IMR-90 (cell line): ENCODE data around the gene EEF1AKMT2. TPM values are rescaled to one million over a fixed set of nuclear protein-coding genes. Genes with fewer than 3 reads are reported as not detected.

ENCODE experiments used
- ATAC-seq: fragments of 200-7000 bp; cut with Tn5 transposase; 2 replicates; pipeline ENCODE4 v1.9.1; 2020; ENCODE audit warnings: low read depth, mild to moderate bottlenecking, moderate library complexity
- BruUV-seq: library from RNA; stranded (reverse); fragments of 400-500 nt; replicated peaks from 2 replicates; lab custom pipeline; 2021; lab: Mats Ljungman, UMichigan
- CTCF ChIA-PET: fragments of 300-600 bp; formaldehyde crosslinking; extraction: SDS; loops from one replicate; lab custom pipeline; 2021; ENCODE audit warnings: antibody characterized with exemption; lab: Yijun Ruan, JAX
- POLR2A ChIA-PET: fragments of 300-600 bp; sonication (Branson Sonifier 250); formaldehyde crosslinking; loops from one replicate; lab custom pipeline; 2022; ENCODE audit warnings: antibody characterized with exemption; ENCODE audit not compliant: unreplicated experiment; lab: Charles Lee
- DNase-seq: peaks from one replicate; pipeline ENCODE4 v3.0.0; 2013
- H2AFZ ChIP-seq: replicated peaks from 2 replicates; pipeline ENCODE3; 2013; ENCODE audit warnings: low read length, mild to moderate bottlenecking; ENCODE audit not compliant: poor library complexity
- H2AK5ac ChIP-seq: 2 replicates; pipeline ENCODE4 v1.6.1; 2013; ENCODE audit warnings: low read depth, low read length, inconsistent platforms
- H2AK9ac ChIP-seq: replicated peaks from 2 replicates; pipeline ENCODE3; 2013; ENCODE audit warnings: mild to moderate bottlenecking, low read depth, low read length, moderate library complexity; ENCODE audit not compliant: poor library complexity
- H2BK120ac ChIP-seq: 2 replicates; pipeline ENCODE4 v1.6.1; 2013; ENCODE audit warnings: low read depth, low read length, inconsistent platforms
- H2BK15ac ChIP-seq: 3 replicates; pipeline ENCODE4 v1.6.1; 2013; ENCODE audit warnings: low read depth, low read length, inconsistent platforms
- H2BK20ac ChIP-seq: 2 replicates; pipeline ENCODE4 v1.6.1; 2013; ENCODE audit warnings: low read depth, mild to moderate bottlenecking, inconsistent platforms, low read length, moderate library complexity
- H2BK5ac ChIP-seq: 2 replicates; pipeline ENCODE4 v1.6.1; 2013; ENCODE audit warnings: mild to moderate bottlenecking, low read depth, low read length, inconsistent platforms; ENCODE audit not compliant: poor library complexity, severe bottlenecking
- H3K14ac ChIP-seq: replicated peaks from 2 replicates; pipeline ENCODE4 v1.6.1; 2013; ENCODE audit warnings: low read depth, low read length, inconsistent platforms
- H3K18ac ChIP-seq: 2 replicates; pipeline ENCODE4 v1.6.1; 2013; ENCODE audit warnings: low read depth, low read length, control low read depth
- H3K23ac ChIP-seq: 2 replicates; pipeline ENCODE4 v1.6.1; 2013; ENCODE audit warnings: low read depth, low read length, inconsistent platforms
- H3K27ac ChIP-seq: 2 replicates; pipeline ENCODE4 v1.5.1; 2013; ENCODE audit warnings: mild to moderate bottlenecking, control low read depth, low read length; ENCODE audit not compliant: insufficient read depth
- H3K27me3 ChIP-seq: 2 replicates; pipeline ENCODE4 v1.6.1; 2013; ENCODE audit warnings: low read length; ENCODE audit not compliant: control insufficient read depth, insufficient read depth
- H3K36me3 ChIP-seq: 2 replicates; pipeline ENCODE4 v1.6.1; 2013; ENCODE audit warnings: low read length, mixed read lengths; ENCODE audit not compliant: control insufficient read depth, insufficient read depth
- H3K4ac ChIP-seq: 2 replicates; pipeline ENCODE4 v1.6.1; 2013; ENCODE audit warnings: low read depth, low read length, inconsistent platforms
- H3K4me1 ChIP-seq: 2 replicates; pipeline ENCODE4 v1.6.1; 2013; ENCODE audit warnings: low read length, mixed read lengths; ENCODE audit not compliant: control insufficient read depth, insufficient read depth
- H3K4me2 ChIP-seq: 2 replicates; pipeline ENCODE4 v1.6.1; 2013; ENCODE audit warnings: low read depth, mild to moderate bottlenecking, control low read depth, low read length, moderate library complexity
- H3K4me3 ChIP-seq: 2 replicates; pipeline ENCODE4 v1.5.1; 2013; ENCODE audit warnings: low read depth, mild to moderate bottlenecking, control low read depth, low read length, moderate library complexity; ENCODE audit not compliant: insufficient read depth
- H3K56ac ChIP-seq: 2 replicates; pipeline ENCODE4 v1.6.1; 2013; ENCODE audit warnings: low read length, inconsistent platforms; ENCODE audit not compliant: insufficient read depth; ENCODE audit errors: extremely low read depth
- H3K79me1 ChIP-seq, 2 experiments: 2 replicates each; pipeline ENCODE4 v1.6.1; 2013; ENCODE audit warnings: low read length in 2 of 2, inconsistent platforms in 1 of 2, low read depth in 1 of 2
- H3K9ac ChIP-seq: 2 replicates; pipeline ENCODE4 v1.6.1; 2013; ENCODE audit warnings: low read depth, low read length, control low read depth
- H3K9me1 ChIP-seq: 2 replicates; pipeline ENCODE4 v1.6.1; 2013; ENCODE audit warnings: low read length, inconsistent platforms; ENCODE audit not compliant: insufficient read depth
- H3K9me3 ChIP-seq: 2 replicates; pipeline ENCODE4 v1.6.1; 2013; ENCODE audit warnings: low read length; ENCODE audit not compliant: control insufficient read depth, insufficient read depth
- H4K20me1 ChIP-seq: 2 replicates; pipeline ENCODE4 v1.6.1; 2013; ENCODE audit warnings: low read length, inconsistent platforms; ENCODE audit not compliant: insufficient read depth
- H4K5ac ChIP-seq: 2 replicates; pipeline ENCODE4 v1.6.1; 2013; ENCODE audit warnings: mild to moderate bottlenecking, low read depth, low read length, control low read depth
- H4K8ac ChIP-seq, 2 experiments: 2 replicates each; pipeline ENCODE4 v1.6.1; 2013; ENCODE audit warnings: low read depth in 2 of 2, low read length in 2 of 2, control low read depth in 1 of 2, inconsistent platforms in 1 of 2
- H4K91ac ChIP-seq: 2 replicates; pipeline ENCODE4 v1.6.1; 2013; ENCODE audit warnings: low read depth, low read length, inconsistent platforms; ENCODE audit not compliant: insufficient read depth
- BHLHE40 ChIP-seq: fragments of 150-350 bp; IDR thresholded peaks from 2 replicates; pipeline ENCODE4 v1.6.1; 2016; ENCODE audit warnings: mild to moderate bottlenecking, low read depth, low read length
- CEBPB ChIP-seq: IDR thresholded peaks from 2 replicates; pipeline ENCODE4 v1.6.1; 2012; ENCODE audit warnings: low read depth, low read length, improper control_type of control experiment
- CHD1 ChIP-seq: IDR thresholded peaks from 2 replicates; pipeline ENCODE4 v1.6.1; 2012; ENCODE audit warnings: low read depth, low read length, improper control_type of control experiment
- FOS ChIP-seq: fragments of 150-350 bp; IDR thresholded peaks from 2 replicates; pipeline ENCODE4 v1.6.1; 2016; ENCODE audit warnings: low read depth, low read length
- MAFK ChIP-seq: IDR thresholded peaks from 2 replicates; pipeline ENCODE4 v1.6.1; 2012; ENCODE audit warnings: low read depth, low read length, improper control_type of control experiment
- MAZ ChIP-seq: IDR thresholded peaks from 2 replicates; pipeline ENCODE4 v1.6.1; 2012; ENCODE audit warnings: low read depth, mild to moderate bottlenecking, low read length, improper control_type of control experiment, moderate library complexity, borderline replicate concordance
- MXI1 ChIP-seq: IDR thresholded peaks from 2 replicates; pipeline ENCODE4 v1.6.1; 2012; ENCODE audit warnings: low read depth, mild to moderate bottlenecking, low read length, moderate library complexity, borderline replicate concordance
- NFE2L2 ChIP-seq: fragments of 150-350 bp; IDR thresholded peaks from 2 replicates; pipeline ENCODE4 v1.6.1; 2016; ENCODE audit warnings: low read depth, mild to moderate bottlenecking, low read length
- POLR2A ChIP-seq: IDR thresholded peaks from 2 replicates; pipeline ENCODE4 v1.6.1; 2012; ENCODE audit warnings: mild to moderate bottlenecking, low read depth, low read length
- RAD21 ChIP-seq: IDR thresholded peaks from 2 replicates; pipeline ENCODE4 v1.6.1; 2012; ENCODE audit warnings: low read length, improper control_type of control experiment
- RCOR1 ChIP-seq: IDR thresholded peaks from 2 replicates; pipeline ENCODE4 v1.6.1; 2012; ENCODE audit warnings: mild to moderate bottlenecking, low read length, improper control_type of control experiment; ENCODE audit not compliant: insufficient replicate concordance
- RFX5 ChIP-seq: IDR thresholded peaks from 2 replicates; pipeline ENCODE4 v1.8.0; 2012; ENCODE audit warnings: low read depth, mild to moderate bottlenecking, low read length, moderate library complexity
- SMC3 ChIP-seq: fragments of 150-350 bp; IDR thresholded peaks from 2 replicates; pipeline ENCODE4 v1.6.1; 2016; ENCODE audit warnings: low read depth, mild to moderate bottlenecking, antibody characterized with exemption, low read length, moderate library complexity
- WGBS, 2 experiments: methylation state at CpG; one replicate each; pipeline versions ENCODE4 v1.1.5 to v1.1.7; 2013; ENCODE audit warnings: missing lambda C conversion rate in 2 of 2; ENCODE audit not compliant: insufficient read length in 1 of 2; ENCODE audit errors: extremely low coverage in 2 of 2; 5-methylcytosine and 5-hydroxymethylcytosine counted together
- dilution Hi-C: fragments of 300-500 bp; cut with HindIII; formaldehyde crosslinking; loops from one replicate; pipeline ENCODE4 v1.14.3; 2018; ENCODE audit warnings: low sequenced_read_pairs; ENCODE audit not compliant: unreplicated experiment
- in situ Hi-C: fragments of 300-500 bp; cut with MboI; formaldehyde crosslinking; loops from 3 replicates; pipeline ENCODE4 v1.14.3; 2019; ENCODE audit warnings: low sequenced_read_pairs, inconsistent platforms, mixed read lengths
- intact Hi-C: fragments of 100-400 bp; cut with micrococcal nuclease; formaldehyde crosslinking; loops from 2 replicates; pipeline ENCODE4 v1.10.0; 2022
- polyA plus RNA-seq, 3 experiments: library from polyadenylated mRNA; depleted of rRNA; stranded (reverse); fragments of >200 nt; gene quantifications; 2 replicates each; pipeline ENCODE4 v1.2.3, GENCODE V29; 2012; ENCODE audit warnings: low replicate concordance in 1 of 3
- total RNA-seq: library from RNA; depleted of rRNA; stranded (reverse); fragments of >200 nt; gene quantifications from 2 replicates; pipeline ENCODE4 v1.2.3, GENCODE V29; 2012
- TF ChIP-seq, protein P1 (sequence below): conservative IDR thresholded peaks from 2 replicates; pipeline ENCODE4 v1.5.1; 2012; ENCODE audit warnings: mild to moderate bottlenecking, low read depth, low read length, improper control_type of control experiment
- TF ChIP-seq, protein P2 (sequence below): fragments of 150-350 bp; IDR thresholded peaks from 2 replicates; pipeline ENCODE4 v1.6.1; 2016; ENCODE audit warnings: low read depth, mild to moderate bottlenecking, low read length, moderate library complexity, borderline replicate concordance
- TF ChIP-seq, protein P3 (sequence below): fragments of 150-350 bp; IDR thresholded peaks from 2 replicates; pipeline ENCODE4 v1.6.1; 2017; ENCODE audit warnings: mild to moderate bottlenecking, antibody characterized with exemption, low read length, low read depth

Gene EEF1AKMT2
- total and polyA plus RNA-seq, 2 of the 4 experiments (the other 2 are of a cell fraction) = 9.7 to 12.7 TPM

DNA sequence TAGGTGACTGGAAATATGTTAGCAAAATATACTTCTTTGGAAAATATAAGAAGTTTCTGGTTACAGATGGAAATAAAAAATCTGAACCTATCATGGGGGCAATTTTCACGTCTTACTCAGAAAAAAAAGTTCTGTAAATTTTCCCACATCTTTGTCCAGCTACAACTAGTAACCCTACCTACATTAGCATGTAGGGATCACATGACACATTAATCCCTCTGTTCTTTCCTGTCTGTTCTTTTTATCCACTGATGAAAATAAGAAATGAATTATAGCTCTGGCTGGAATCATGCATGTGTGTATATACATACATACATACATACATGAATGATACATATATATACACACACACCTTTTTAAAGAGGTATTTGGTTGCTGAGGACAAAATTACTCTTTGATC is 43.9 kb downstream of the EEF1AKMT2 start:
- Histone ChIP-seq H3K23ac (no peak overlapping the region), H2BK15ac (no peak overlapping the region), H3K9ac (no peak overlapping the region), H2BK5ac (no peak overlapping the region), H3K4ac (no peak overlapping the region), H4K8ac (no peak overlapping the region), H2AK9ac (no peak overlapping the region), H2BK20ac (no peak overlapping the region), H3K9me3 (no peaks in the 10 kb centered on the region), H2AK5ac (no peak overlapping the region), H3K4me2 (no peak overlapping the region), H3K27me3 (no peaks in the 10 kb centered on the region), H2AFZ (no peak overlapping the region), H3K4me3 (no peak overlapping the region), H3K27ac (no peak overlapping the region), H3K79me1 (peaks cover 0 to 8% of the 10 kb centered on the region in 2 experiments; a peak in 1 of 4 replicates), H2BK120ac (no peak overlapping the region), H3K36me3 (peaks cover 2% of the 10 kb centered on the region), H4K91ac (no peak overlapping the region), H3K18ac (no peak overlapping the region), H3K56ac (no peak overlapping the region), H3K9me1 (no peaks in the 10 kb centered on the region), H4K20me1 (0 out of 2 replicates have a peak, but pooled peaks cover under 1% of the 10 kb centered on the region), H3K4me1 (peaks cover 6% of the 10 kb centered on the region), H4K5ac (no peak overlapping the region), H3K14ac (no peak overlapping the region)
- no peak for DNase-seq
- no peak for ATAC-seq
- no TSS peak for BruUV-seq
- dilution Hi-C loops (no loop called here), intact Hi-C loops (loop anchor here (5.0 kb wide), 1 partner anchor 170 kb away; no protein-coding TSS in a partner anchor), in situ Hi-C loops (no loop called here)
- TF ChIP-seq POLR2A = no peak
- TF ChIP-seq BHLHE40 = no peak
- TF ChIP-seq CHD1 = no peak
- no peak for TF ChIP-seq MAZ
- TF ChIP-seq NFE2L2 = no peak
- TF ChIP-seq, protein P1, sequence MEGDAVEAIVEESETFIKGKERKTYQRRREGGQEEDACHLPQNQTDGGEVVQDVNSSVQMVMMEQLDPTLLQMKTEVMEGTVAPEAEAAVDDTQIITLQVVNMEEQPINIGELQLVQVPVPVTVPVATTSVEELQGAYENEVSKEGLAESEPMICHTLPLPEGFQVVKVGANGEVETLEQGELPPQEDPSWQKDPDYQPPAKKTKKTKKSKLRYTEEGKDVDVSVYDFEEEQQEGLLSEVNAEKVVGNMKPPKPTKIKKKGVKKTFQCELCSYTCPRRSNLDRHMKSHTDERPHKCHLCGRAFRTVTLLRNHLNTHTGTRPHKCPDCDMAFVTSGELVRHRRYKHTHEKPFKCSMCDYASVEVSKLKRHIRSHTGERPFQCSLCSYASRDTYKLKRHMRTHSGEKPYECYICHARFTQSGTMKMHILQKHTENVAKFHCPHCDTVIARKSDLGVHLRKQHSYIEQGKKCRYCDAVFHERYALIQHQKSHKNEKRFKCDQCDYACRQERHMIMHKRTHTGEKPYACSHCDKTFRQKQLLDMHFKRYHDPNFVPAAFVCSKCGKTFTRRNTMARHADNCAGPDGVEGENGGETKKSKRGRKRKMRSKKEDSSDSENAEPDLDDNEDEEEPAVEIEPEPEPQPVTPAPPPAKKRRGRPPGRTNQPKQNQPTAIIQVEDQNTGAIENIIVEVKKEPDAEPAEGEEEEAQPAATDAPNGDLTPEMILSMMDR = no peak
- TF ChIP-seq, protein P2, sequence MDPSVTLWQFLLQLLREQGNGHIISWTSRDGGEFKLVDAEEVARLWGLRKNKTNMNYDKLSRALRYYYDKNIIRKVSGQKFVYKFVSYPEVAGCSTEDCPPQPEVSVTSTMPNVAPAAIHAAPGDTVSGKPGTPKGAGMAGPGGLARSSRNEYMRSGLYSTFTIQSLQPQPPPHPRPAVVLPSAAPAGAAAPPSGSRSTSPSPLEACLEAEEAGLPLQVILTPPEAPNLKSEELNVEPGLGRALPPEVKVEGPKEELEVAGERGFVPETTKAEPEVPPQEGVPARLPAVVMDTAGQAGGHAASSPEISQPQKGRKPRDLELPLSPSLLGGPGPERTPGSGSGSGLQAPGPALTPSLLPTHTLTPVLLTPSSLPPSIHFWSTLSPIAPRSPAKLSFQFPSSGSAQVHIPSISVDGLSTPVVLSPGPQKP = no peak
- TF ChIP-seq MAFK = no peak
- TF ChIP-seq CEBPB = no peak
- no peak for TF ChIP-seq RFX5
- no peak for TF ChIP-seq FOS
- TF ChIP-seq, protein P3, sequence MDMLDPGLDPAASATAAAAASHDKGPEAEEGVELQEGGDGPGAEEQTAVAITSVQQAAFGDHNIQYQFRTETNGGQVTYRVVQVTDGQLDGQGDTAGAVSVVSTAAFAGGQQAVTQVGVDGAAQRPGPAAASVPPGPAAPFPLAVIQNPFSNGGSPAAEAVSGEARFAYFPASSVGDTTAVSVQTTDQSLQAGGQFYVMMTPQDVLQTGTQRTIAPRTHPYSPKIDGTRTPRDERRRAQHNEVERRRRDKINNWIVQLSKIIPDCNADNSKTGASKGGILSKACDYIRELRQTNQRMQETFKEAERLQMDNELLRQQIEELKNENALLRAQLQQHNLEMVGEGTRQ = no peak
- TF ChIP-seq MXI1 = no peak
- no peak for TF ChIP-seq RCOR1
- no peak for TF ChIP-seq SMC3
- TF ChIP-seq RAD21 = no peak
- ChIA-PET POLR2A (no interaction called here), CTCF (interaction anchor here (1.1 kb wide), 1 partner anchor 19 kb away, joined by 4 read pairs; no protein-coding TSS in a partner anchor)
- no CpG with 5 or more reads among the region's 1 CpG for whole genome bisulfite sequencing, 2 experiments
